Measurements from ENCODE around the gene WDR70. TPM values are rescaled to one million over a fixed set of nuclear protein-coding genes. Genes with fewer than 3 reads are reported as not detected.
"Not testable (repeated sequence)": the region's sequence is repeated elsewhere in the genome, so short reads cannot be mapped to it uniquely, and the experiment has no call there.

Gene WDR70
- total RNA-seq, 2 donors from 2014 or later, result 26.7 to 28.6 TPM

GRCh38 chr5:37668524-37669047 lies 289.5 kb downstream of the WDR70 start:
- no peak overlapping the region for H3K27ac ChIP-seq
- TF ChIP-seq CTCF (IDR thresholded peaks at IDR 0.05), result no peak

GRCh38 chr5:37672118-37672588 lies 293.0 kb downstream of the WDR70 start:
- DNase-seq; intact Hi-C loops (cut with DNase I); H3K36me3 ChIP-seq: not testable (repeated sequence)

More at GRCh38 chr5:37668524-37669047, 289.5 kb downstream of the WDR70 start:
- DNase-seq, result peak; percentile 32
- intact Hi-C loops (cut with DNase I), result no loop called here
- Histone ChIP-seq H3K9me3 (no peaks in the 10 kb centered on the region), H3K27me3 (no peaks in the 10 kb centered on the region), H3K9ac (ENCODE audit: low read depth in 2 of 2, low read length in 2 of 2) (no peak overlapping the region), H3K4me1 (no peaks in the 10 kb centered on the region), H3K36me3 (no peaks in the 10 kb centered on the region), H3K4me3 (no peak overlapping the region)

GRCh38 chr5:37674361-37674760 lies 295.2 kb downstream of the WDR70 start:
- H3K27ac ChIP-seq; H3K9me3 ChIP-seq; H3K36me3 ChIP-seq; H3K9ac ChIP-seq (ENCODE audit: low read depth in 2 of 2, low read length in 2 of 2); DNase-seq; intact Hi-C loops (cut with DNase I); H3K4me1 ChIP-seq; H3K4me3 ChIP-seq; H3K27me3 ChIP-seq: not testable (repeated sequence)

More at GRCh38 chr5:37672118-37672588, 293.0 kb downstream of the WDR70 start:
- H3K27ac ChIP-seq; H3K4me1 ChIP-seq; H3K27me3 ChIP-seq; H3K9me3 ChIP-seq; H3K4me3 ChIP-seq; H3K9ac ChIP-seq (ENCODE audit: low read depth in 2 of 2, low read length in 2 of 2): not testable (repeated sequence)

GRCh38 chr5:37679326-37679725 lies 300.2 kb downstream of the WDR70 start:
- H3K9ac ChIP-seq (ENCODE audit: low read depth in 2 of 2, low read length in 2 of 2); H3K27me3 ChIP-seq; H3K27ac ChIP-seq; H3K4me3 ChIP-seq; intact Hi-C loops (cut with DNase I); H3K9me3 ChIP-seq; DNase-seq; H3K4me1 ChIP-seq; H3K36me3 ChIP-seq: not testable (repeated sequence)

- H3K4me1 ChIP-seq; H3K4me3 ChIP-seq; DNase-seq; H3K27me3 ChIP-seq; H3K9me3 ChIP-seq; H3K27ac ChIP-seq; H3K9ac ChIP-seq (ENCODE audit: low read depth in 2 of 2, low read length in 2 of 2); H3K36me3 ChIP-seq; intact Hi-C loops (cut with DNase I): not testable (repeated sequence)
Observed at GRCh38 chr5:37679903-37680302, 300.8 kb downstream of the WDR70 start.

- DNase-seq, result no peak
- no peaks in the 10 kb centered on the region for H3K9me3 ChIP-seq
- no peaks in the 10 kb centered on the region for H3K27me3 ChIP-seq
- H3K9ac ChIP-seq (ENCODE audit: low read depth in 2 of 2, low read length in 2 of 2), result no peak overlapping the region
- H3K4me3 ChIP-seq, result no peak overlapping the region
- intact Hi-C loops (cut with DNase I), result no loop called here
- no peak overlapping the region for H3K27ac ChIP-seq
- no peak for TF ChIP-seq CTCF (IDR thresholded peaks at IDR 0.05)
- no peaks in the 10 kb centered on the region for H3K4me1 ChIP-seq
- H3K36me3 ChIP-seq, result no peaks in the 10 kb centered on the region
Observed at GRCh38 chr5:37683072-37683471, 304.0 kb downstream of the WDR70 start.

- no peaks in the 10 kb centered on the region for H3K36me3 ChIP-seq
- intact Hi-C loops (cut with DNase I), result no loop called here
- no peak for DNase-seq
- TF ChIP-seq CTCF (IDR thresholded peaks at IDR 0.05), result no peak
- H3K9ac ChIP-seq (ENCODE audit: low read depth in 2 of 2, low read length in 2 of 2), result no peak overlapping the region
- H3K4me3 ChIP-seq, result no peak overlapping the region
- H3K27me3 ChIP-seq, result no peaks in the 10 kb centered on the region
- H3K4me1 ChIP-seq, result no peaks in the 10 kb centered on the region
- no peak overlapping the region for H3K27ac ChIP-seq
- H3K9me3 ChIP-seq, result no peaks in the 10 kb centered on the region
Observed at GRCh38 chr5:37685211-37685610, 306.1 kb downstream of the WDR70 start.

Measured in colonic mucosa (tissue), 4 donors.